Hematopoietic multipotent progenitor cell (in vitro differentiated cells): ENCODE measurements around the gene P3H4. TPM values are rescaled to one million over a fixed set of nuclear protein-coding genes. Genes with fewer than 3 reads are reported as not detected.
"Not testable (repeated sequence)": the region's sequence is repeated elsewhere in the genome, so short reads cannot be mapped to it uniquely, and the experiment has no call there.

Experiments
- DNase-seq, 3 donors: peaks; one replicate each; pipeline ENCODE4 v3.0.0-alpha.2; 2011 to 2015; ENCODE audit warnings: low read depth in 2 of 3, low spot score in 2 of 3
- total RNA-seq: library from RNA; depleted of rRNA; stranded (reverse); fragments of >200 nt; gene quantifications from one replicate; pipeline ENCODE4 v1.2.3, GENCODE V29; 2012

Gene P3H4
- total RNA-seq, 1 donor = 8.6 TPM

DNA sequence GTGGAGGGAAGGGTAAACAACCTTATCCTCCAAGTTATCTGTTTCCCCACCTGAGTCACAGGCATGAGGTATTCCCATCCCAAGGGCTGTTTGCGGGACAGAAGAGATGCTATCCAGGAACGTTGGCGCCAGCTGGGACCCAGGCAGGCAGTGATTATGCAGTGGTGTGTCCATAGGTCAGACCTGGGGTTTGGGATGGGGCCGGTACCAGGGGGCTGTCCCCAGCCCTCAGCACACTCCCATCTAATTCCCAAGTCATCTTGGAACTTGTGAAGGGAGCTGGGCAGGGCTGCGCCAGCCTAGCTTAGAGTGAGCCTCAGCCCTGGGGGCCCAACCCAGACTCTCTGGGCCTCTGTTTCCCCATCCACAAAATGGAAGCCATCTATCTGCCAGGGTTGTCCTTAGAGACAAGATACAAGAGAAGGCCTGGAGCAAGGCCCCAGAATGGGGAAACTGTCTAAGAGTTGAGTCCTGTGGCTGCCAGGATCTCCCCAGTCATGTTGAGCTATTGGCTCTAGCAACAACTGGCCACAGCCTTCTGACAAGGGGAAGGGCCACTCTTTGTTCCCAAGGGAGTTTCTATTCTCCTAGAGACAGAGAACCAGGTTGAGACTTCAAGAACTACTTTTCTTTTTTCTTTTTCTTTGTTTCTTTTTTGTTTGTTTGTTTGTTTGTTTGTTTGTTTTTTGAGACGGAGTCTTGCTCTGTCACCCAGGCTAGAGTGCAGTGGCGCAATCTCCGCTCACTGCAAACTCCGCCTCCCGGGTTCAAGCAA lies 15.4 kb downstream of the P3H4 start:
- no peak for DNase-seq

DNA sequence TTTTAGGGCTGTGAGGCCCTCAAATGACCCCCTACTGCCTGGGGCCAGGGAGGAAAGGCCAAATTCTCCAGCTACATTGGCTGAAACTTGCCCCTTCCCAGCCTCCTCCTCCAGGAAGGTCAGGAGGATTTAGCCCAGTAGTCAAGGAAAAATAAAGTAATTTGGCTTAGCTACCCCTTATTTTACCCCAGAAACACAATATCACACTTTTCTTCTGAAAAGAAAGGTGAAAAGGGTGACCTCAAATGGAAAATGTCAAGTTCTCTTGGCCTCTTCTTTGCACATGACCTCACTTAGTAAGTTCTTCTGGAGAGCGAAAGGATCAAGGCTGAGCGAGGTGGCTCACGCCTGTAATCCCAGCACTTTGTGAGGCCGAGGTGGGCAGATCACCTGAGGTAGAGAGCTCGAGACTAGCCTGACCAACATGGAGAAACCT lies 17.2 kb downstream of the P3H4 start:
- no peak for DNase-seq

GRCh38 chr17:41793784-41794539 lies 17.8 kb downstream of the P3H4 start:
- DNase-seq = no peak

GRCh38 chr17:41792845-41793783 lies 18.6 kb downstream of the P3H4 start:
- peak in 2 of 3 donors; percentile 56 to 57 for DNase-seq

DNA sequence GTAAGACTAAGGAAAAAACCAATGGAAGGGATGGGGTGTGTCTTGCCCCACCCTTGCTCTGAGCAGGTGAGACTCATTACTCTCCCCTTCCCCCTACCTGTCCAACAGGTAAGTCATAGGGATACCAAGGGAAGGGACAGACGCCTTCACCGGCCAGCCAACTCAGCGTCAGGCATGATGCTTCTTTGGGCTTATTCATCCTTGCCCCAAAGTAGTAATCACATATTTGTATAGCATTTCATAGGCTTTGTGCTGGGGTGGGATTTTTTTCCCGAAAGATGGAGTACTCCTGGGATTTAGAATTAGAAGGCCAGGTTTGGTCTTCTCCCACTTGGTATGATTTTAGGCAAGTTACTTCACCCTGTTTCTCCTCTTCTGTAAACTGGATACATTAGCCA lies 24.7 kb downstream of the P3H4 start:
- no peak for DNase-seq

DNA sequence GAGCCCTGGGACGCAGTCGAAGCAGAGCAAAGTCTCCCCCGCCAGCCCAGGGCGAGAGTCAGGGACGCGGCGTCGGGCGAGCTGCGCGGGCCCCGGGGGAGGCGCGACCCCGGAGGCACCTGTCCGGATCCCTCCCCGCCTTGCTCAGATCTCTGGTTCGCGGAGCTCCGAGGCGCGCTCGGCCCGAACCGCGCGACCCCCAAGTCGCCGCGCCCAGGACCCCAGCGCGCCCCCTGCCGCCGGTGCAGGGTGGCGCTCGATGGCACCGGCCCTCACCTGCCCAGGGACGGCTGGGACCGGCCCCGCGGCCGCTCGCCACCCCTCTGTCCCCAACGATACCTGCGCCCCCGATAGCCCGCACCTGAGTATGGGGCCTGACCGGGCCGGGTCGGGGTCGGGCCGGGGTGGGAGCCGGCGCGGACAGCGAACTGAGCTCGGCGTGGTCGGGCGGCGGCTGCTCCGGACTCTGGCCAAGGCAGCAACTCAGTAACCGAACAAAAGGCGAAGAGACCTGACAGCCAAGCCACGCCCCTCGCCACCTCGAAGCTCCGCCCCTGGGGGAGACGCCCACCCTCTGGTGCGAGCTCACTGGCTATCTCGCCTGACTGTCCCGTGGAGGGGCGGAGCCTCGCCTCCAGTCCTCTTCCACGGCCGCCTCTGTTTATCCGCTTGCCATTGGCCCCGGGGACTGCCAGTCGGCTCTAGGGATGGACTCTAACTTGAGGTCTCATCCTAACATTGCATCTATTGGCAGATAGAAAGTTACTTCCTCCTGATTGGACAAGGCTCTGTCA lies 25.3 kb downstream of the P3H4 start, which contains the start of gene JUP:
Gene JUP, minus strand, starts transcription at position 485 of the 794 bp plus-strand sequence. CDS start 14,857 bp downstream, outside the sequence.
- peak; percentile 57 to 100 (median 99) for DNase-seq

GRCh38 chr17:41785859-41786226 lies 25.9 kb downstream of the P3H4 start:
- DNase-seq = no peak

DNA sequence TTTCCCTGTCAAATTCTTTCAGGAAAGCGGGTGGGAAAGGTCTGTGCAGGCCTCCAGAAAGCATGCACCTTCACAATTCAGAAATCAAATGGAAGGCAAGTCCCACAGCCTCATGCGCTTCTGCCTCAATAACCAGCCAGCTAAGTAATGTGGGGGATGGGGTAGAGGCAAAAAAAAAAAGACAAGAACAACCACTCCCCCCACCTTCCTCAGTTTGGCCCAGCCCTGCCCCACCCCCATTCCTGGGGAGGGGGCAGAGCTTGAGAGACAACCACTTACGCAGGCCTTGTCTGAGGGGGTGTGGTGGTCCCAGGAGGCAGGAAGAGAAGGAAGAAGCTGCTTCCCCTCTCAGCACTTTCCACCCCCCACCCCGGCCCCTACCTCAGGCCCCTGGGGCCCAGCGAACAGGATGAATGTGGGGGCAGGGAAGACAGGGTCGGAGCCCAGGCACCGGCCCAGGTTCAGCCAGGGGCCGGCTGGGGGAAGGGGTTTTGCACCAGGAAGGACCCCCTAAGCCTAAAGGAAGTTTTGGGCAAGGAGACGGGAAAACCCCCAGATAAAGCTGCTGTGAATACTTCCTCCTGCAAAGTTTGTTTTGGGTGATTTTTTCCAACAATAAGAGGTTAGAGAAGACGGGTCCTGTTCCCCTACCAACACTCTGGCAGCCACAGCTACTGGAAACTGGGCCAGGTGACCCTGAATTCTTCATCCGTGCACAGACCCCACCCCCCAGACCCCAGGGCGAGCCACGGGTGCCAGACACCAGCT lies 26.5 kb downstream of the P3H4 start:
- DNase-seq = peak in 2 of 3 donors; percentile 92 to 97

DNA sequence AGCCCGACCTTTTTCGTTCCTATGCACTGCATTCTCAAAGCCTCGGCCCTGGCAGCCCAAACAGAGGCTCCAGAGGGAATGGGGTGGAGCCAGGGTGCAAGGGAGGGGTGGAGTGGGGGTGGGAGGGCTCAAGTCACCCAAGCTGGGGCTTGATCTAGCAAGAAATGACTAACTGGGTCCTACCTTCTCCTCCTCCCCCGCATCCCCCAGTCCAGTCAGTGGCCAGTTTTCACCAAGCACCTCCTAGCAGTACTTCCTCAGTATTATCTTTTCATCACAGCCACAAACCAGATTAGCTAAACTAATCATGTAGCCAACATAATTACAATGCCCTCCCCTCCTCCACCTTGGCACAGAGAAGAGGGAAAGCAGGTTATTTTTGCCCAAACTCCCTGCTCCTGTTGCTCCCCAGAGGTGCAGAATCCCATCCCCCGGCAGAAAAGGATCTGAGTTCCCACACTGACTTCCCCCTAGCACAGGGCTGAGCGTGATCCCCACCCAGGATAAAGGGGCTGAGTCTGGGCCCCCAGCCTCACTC lies 27.5 kb downstream of the P3H4 start:
- DNase-seq = peak in 2 of 3 donors; percentile 50 to 60

DNA sequence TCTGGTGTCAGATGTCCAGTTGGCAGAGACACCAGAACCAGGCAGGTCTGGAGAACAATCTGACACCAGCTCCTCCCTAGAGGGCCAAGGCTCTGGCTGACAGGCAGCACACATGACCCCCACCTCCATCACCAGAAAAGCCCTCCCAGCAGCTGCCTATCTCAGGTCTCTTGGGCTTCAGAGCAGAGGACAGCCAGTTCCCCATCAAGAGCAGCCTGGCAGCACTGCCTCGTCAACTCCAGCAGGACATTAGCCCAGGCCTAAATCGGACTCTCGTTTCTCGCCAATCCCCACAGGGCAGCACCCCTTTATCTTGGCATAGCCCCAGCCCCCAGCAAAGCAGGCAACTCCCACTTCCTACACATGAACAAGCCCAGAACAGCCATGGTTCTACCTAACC lies 29.6 kb downstream of the P3H4 start:
- no peak for DNase-seq

DNA sequence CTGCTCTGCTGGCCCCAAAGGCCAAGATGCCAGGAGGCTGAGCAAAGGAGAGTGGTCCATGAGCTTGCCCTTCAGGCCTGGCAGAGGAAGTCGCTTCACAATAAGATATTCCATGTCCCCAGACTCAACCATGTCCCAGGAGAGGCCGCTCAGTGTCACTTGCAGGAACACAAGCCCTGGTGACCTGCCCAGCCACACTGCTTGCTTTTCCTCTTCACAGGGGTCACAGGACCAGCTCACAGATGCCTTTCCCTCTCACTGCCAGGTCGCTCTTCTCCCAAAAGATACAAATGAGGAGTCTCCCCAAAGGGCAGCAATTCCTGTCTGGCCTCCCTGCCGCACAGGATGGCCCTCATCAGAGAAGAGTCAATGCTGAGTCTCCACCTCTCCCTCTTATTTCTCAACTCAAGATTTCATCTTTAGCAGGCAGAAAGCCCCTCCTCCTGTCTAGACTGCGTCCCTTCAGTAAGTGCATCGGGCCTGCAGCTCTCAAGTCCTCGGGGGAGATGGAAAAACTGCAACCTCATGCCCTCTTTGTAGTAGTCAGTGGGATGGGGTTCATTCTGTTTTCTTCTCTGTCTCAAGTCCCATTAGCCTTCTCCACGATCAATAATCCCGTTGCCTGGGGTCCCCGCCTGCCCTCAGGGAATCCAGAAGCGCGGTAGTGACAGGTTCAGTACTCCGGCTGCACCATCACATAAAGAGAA lies 30.2 kb downstream of the P3H4 start:
- DNase-seq = no peak

DNA sequence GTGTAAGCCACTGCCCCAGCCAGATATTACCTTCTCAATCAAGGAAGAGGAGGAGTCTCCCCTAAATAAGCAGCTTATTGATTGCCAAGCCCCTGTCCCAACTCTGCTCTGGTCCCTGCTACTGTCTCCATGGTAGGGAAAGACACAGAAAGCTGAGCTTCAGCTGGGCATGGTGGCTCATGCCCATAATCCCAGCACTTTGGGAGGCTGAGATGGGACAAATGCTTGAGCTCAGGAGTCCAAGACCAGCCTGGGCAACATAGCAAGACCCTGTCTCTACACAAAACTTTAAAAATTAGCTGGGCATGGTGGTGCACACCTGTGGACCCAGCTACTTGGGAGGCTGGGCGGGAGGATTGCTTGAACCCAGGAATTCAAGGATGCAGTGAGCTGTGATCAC lies 31.8 kb downstream of the P3H4 start:
- DNase-seq = no peak

DNA sequence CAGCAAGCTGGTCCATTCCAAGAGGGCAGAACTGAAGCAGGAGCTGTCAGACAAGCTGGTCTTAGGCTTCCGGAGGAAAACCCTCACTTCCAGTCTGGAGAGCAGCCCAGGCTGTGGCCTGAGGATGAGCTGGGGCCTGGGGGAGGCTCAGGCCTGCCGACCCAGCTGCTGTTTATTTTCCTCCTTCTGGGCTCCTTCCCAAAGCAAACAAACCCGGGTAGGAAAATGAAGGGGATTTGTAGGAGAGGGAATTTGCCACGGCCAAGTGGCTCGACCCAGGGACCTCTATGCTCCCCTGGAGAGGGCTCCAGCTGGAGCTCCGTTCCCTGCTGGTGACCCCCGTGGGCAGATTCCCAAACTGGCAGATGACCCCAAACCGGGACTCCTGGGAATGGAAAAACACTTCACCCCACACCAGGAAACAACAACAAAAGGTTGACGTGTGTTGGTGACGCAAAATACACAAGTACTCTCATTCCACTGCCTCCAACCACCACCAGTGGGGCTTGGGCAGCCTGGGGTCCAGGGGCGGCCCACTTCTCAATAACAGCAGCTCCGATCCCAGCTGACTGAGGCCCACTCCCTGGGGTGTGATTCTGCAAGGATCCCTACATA lies 34.1 kb downstream of the P3H4 start:
- DNase-seq = peak in 1 of 3 donors; percentile 56

- no peak for DNase-seq
Measured at GRCh38 chr17:41777157-41777573, 34.6 kb downstream of the P3H4 start.

GRCh38 chr17:41776262-41776900 lies 35.4 kb downstream of the P3H4 start:
- DNase-seq = not testable (repeated sequence)

GRCh38 chr17:41775394-41776226 lies 36.1 kb downstream of the P3H4 start:
- no peak for DNase-seq
